Heart left ventricle (tissue), 16 donors: ENCODE data around the gene KCNAB1. TPM values are rescaled to one million over a fixed set of nuclear protein-coding genes. Genes with fewer than 3 reads are reported as not detected.

ENCODE experiments used
- ATAC-seq, 4 donors: fragments of 200-7000 bp; cut with Tn5 transposase; one replicate each; pipeline ENCODE4 v1.9.1; 2020 to 2022; ENCODE audit warnings: moderate library complexity in 4 of 4, mild to moderate bottlenecking in 3 of 4, moderate number of reproducible peaks in 1 of 4
- DNase-seq, 5 donors: peaks; one replicate each; pipeline ENCODE4 v3.0.0-alpha.2; 2020
- H3K27ac ChIP-seq, 12 donors: fragments of 200-600 bp; sonication (generic) in 4 of 12; one replicate each; pipeline versions ENCODE4 v1.5.0 to v1.8.0; 2016 to 2022; ENCODE audit warnings: mild to moderate bottlenecking in 2 of 12
- H3K27me3 ChIP-seq, 9 donors: fragments of 200-600 bp; sonication (generic) in 2 of 9; one replicate each; pipeline versions ENCODE4 v1.5.1 to v1.8.0; 2016 to 2022; ENCODE audit warnings: mild to moderate bottlenecking in 3 of 9
- H3K36me3 ChIP-seq, 9 donors: fragments of 200-600 bp; sonication (generic) in 2 of 9; one replicate each; pipeline versions ENCODE4 v1.5.0 to v1.8.0; 2018 to 2022; ENCODE audit warnings: mild to moderate bottlenecking in 2 of 9
- H3K4me1 ChIP-seq, 12 donors: fragments of 200-600 bp; sonication (generic) in 4 of 12; one replicate each; pipeline versions ENCODE4 v1.5.0 to v1.8.0; 2016 to 2022; ENCODE audit warnings: mild to moderate bottlenecking in 3 of 12
- H3K4me3 ChIP-seq, 12 donors: fragments of 200-600 bp; sonication (generic) in 4 of 12; one replicate each; pipeline versions ENCODE4 v1.5.0 to v1.8.0; 2017 to 2022; ENCODE audit warnings: mild to moderate bottlenecking in 9 of 12, moderate library complexity in 4 of 12
- H3K9me3 ChIP-seq, 12 donors: fragments of 200-600 bp; sonication (generic) in 4 of 12; one replicate each; pipeline versions ENCODE4 v1.5.0 to v1.8.0; 2016 to 2022; ENCODE audit warnings: mild to moderate bottlenecking in 1 of 12
- CTCF ChIP-seq, 12 donors: fragments of 200-600 bp; sonication (generic) in 4 of 12; IDR thresholded peaks; one replicate each; pipeline versions ENCODE4 v1.5.0 to v1.8.0; 2018 to 2022; ENCODE audit warnings: antibody characterized with exemption in 12 of 12, mild to moderate bottlenecking in 5 of 12
- POLR2A ChIP-seq, 2 donors: fragments of 450-650 bp; IDR thresholded peaks; one replicate each; pipeline ENCODE4 v1.6.1; 2017; ENCODE audit warnings: antibody characterized with exemption in 2 of 2, mild to moderate bottlenecking in 2 of 2, moderate library complexity in 2 of 2
- WGBS, 4 donors: extraction: QIAGEN DNeasy Blood & Tissue Kit in 2 of 4; methylation state at CpG; one replicate each; pipeline versions ENCODE4 v1.1.5 to v1.1.7; 2013 to 2018; 5-methylcytosine and 5-hydroxymethylcytosine counted together
- intact Hi-C, 10 donors: fragments of 100-400 bp; cut with DNase I; formaldehyde crosslinking; loops; one replicate each; pipeline versions ENCODE4 v1.11.1 to v1.14.2; 2022
- polyA plus RNA-seq, 2 donors: library from polyadenylated mRNA; stranded (reverse); fragments of 200-250 nt; gene quantifications; one replicate each; pipeline ENCODE4 v1.2.3, GENCODE V29; 2013
- total RNA-seq, 9 donors: library from RNA; depleted of rRNA in 2 of 9; stranded (reverse); fragments of >200 nt in 2 of 9; fragmentation: NEBNext Ultra II Directional in 3 of 9; extraction: Animal tissue kit (Norgen Biotek cat#: 25700) in 3 of 9; gene quantifications; one replicate each; pipeline versions ENCODE4 v1.1.0 to v1.2.4, GENCODE V29; 2016 to 2023
- donor health status: ischemic (EF 13 %, LVEDD 7.1; RV severe dilation, severe dysfunction).
- donor health status: healthy with polysubstance abuse.
- donor health status: DM: no; HTN: yes; CAD: no.
- donor health status: DM: no; HTN: no; CAD: no.
- donor health status: ischemic (EF 25% LVEDD 6.9; RV normal size, moderate dysfunction).
- donor health status: ischemic (EF 25% LVEDD 5.7; RV mildly dilated, moderate dysfunction).
- donor health status: healthy.
- donor health status: DM: yes; HTN: yes; CAD: no.
- donor health status: ischemic (EF 35%, LVEDD 5.7; RV mildly dilated, moderate dysfunction).
- donor health status: nonischemic (EF 11% LVEDD 7.7; RV severe dilation, severe dysfunction).
- donor health status: DM: yes; HTN: yes; CAD: no.
- donor health status: PGD.
- donor health status: ischemic (EF 29% LVEDD 5.4; RV normal size, mild dysfunction).
- donor health status: nonischemic (EF 23%, LVEDD 6.1; RV moderate dilation, normal function).

Gene KCNAB1
- total and polyA plus RNA-seq, 11 donors, result 1.1 to 3.5 (median 2.3) TPM

DNA sequence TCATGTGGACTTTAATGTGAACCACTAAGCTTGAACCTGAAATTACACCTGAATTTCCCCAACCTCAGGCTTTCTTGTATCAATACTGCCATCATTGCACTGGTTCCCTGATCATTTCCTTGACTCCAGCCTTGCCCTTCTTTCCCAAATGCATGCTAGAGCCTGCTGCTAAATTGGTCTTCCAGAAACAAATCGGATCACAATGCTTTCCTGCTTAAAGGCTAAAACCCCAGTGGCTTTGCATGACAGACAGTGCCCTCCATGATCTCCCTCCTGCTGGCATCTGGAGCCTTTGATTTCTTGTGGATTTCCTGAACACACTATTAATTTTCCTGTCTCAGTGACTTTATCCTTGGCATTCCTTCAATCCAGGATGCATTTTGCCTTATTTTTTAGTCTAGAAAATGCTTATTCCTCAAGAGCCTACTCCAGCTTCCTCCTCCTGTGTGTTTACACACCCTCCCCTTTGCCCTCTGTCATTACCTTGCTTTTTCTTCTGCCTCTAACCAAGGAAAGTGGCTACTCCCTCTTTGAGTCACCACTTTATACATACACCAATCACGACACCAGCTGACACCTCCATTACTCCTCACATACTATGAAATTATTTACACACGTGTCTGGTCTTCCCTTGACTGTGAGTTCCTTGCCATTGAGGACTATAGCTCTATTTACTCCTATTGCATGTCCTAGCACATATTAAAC, 214.6 kb downstream of the KCNAB1 start:
- H3K27ac ChIP-seq, result no peak overlapping the region
- no peak for TF ChIP-seq POLR2A (IDR thresholded peaks at IDR 0.05)
- TF ChIP-seq CTCF (IDR thresholded peaks at IDR 0.05), result no peak
- intact Hi-C loops, result no loop called here
- DNase-seq (no peak), ATAC-seq (no peak)
- H3K36me3 ChIP-seq, result no peaks in the 10 kb centered on the region
- H3K27me3 ChIP-seq, result no peaks in the 10 kb centered on the region
- no peaks in the 10 kb centered on the region for H3K4me1 ChIP-seq
- 59 to 79% (median 71%) methylated on average over 3 of the region's 3 CpGs for WGBS, 4 donors
- H3K9me3 ChIP-seq, result no peaks in the 10 kb centered on the region
- H3K4me3 ChIP-seq, result no peak overlapping the region

DNA sequence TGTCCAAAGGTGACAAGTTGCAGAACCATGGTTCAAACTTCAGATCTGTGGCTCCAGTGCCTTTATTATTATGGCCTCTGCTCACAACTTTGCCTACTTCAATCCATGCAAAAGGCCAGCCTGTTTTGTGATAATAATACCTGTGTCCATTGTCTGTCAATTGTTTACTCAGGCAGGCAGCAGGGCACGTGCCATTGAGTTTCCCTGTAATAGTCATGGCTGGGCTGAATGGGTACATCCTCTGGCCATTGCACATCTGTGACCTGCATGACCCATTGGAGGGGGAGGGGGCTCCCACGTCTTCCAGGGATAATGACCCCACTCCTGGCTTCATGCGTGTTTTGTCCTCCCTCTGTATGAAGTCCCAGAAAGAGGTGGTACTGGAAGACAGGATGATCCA, 219.1 kb downstream of the KCNAB1 start:
- H3K27ac ChIP-seq, result no peak overlapping the region
- DNase-seq (no peak), ATAC-seq (no peak)
- no peaks in the 10 kb centered on the region for H3K27me3 ChIP-seq
- H3K4me3 ChIP-seq, result no peak overlapping the region
- no peaks in the 10 kb centered on the region for H3K9me3 ChIP-seq
- intact Hi-C loops, result no loop called here
- H3K36me3 ChIP-seq, result no peaks in the 10 kb centered on the region
- WGBS, 4 donors, result 76 to 81% (median 79%) methylated on average over 3 of the region's 3 CpGs
- H3K4me1 ChIP-seq, result no peaks in the 10 kb centered on the region
- no peak for TF ChIP-seq POLR2A (IDR thresholded peaks at IDR 0.05)
- no peak for TF ChIP-seq CTCF (IDR thresholded peaks at IDR 0.05)

- no peaks in the 10 kb centered on the region for H3K36me3 ChIP-seq
- H3K4me1 ChIP-seq, result no peaks in the 10 kb centered on the region
- H3K27ac ChIP-seq, result no peak overlapping the region
- intact Hi-C loops, result no loop called here
- H3K27me3 ChIP-seq, result no peaks in the 10 kb centered on the region
- H3K9me3 ChIP-seq, result no peaks in the 10 kb centered on the region
- ATAC-seq (no peak), DNase-seq (no peak)
- 65 to 82% (median 78%) methylated on average over 2 of the region's 2 CpGs for WGBS, 4 donors
- H3K4me3 ChIP-seq, result no peak overlapping the region
- TF ChIP-seq POLR2A (IDR thresholded peaks at IDR 0.05) (no peak), CTCF (IDR thresholded peaks at IDR 0.05) (no peak)
Observed at GRCh38 chr3:156341332-156341731, 221.0 kb downstream of the KCNAB1 start.

DNA sequence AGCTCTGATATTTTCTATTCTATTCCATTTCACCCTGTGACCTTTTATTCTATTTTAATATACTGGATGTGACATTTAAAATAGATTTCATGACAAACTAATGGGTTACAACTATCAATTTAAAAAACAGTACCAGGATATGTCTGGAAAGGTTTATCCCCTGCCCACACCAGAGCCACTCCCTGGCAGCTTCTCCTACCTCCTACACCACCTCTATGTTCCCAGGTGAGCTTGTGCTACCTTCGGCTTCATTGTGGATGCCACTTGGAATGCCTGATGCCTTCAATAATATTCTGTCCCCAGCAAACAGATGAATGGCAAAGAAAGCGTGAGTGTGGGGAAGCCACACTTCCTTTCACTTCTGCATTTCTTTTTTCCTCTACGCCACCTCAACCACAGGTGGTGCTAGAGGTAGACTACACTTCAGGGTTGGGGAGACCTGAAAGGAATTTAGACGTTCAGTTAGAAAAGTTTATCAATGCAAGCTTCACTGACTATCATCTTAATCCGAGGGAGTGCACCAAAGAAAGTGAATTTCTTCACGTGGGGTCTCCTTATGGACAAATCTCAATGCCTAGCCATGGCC, 221.5 kb downstream of the KCNAB1 start:
- Histone ChIP-seq H3K4me3 (no peak overlapping the region), H3K9me3 (no peaks in the 10 kb centered on the region), H3K4me1 (no peaks in the 10 kb centered on the region), H3K27ac (no peak overlapping the region), H3K27me3 (no peaks in the 10 kb centered on the region), H3K36me3 (no peaks in the 10 kb centered on the region)
- TF ChIP-seq POLR2A (IDR thresholded peaks at IDR 0.05), result no peak
- TF ChIP-seq CTCF (IDR thresholded peaks at IDR 0.05), result no peak
- 78 to 85% (median 84%) methylated on average over 6 of the region's 6 CpGs for WGBS, 4 donors
- no peak for ATAC-seq
- intact Hi-C loops, result no loop called here
- DNase-seq, result no peak
